Mucosa of descending colon (tissue), 3 donors: Measurements from ENCODE around the gene UBL5. TPM values are rescaled to one million over a fixed set of nuclear protein-coding genes. Genes with fewer than 3 reads are reported as not detected.

Experiments
- ATAC-seq: fragments of 200-7000 bp; cut with Tn5 transposase; one replicate; pipeline ENCODE4 v1.9.1; 2020; ENCODE audit warnings: mild to moderate bottlenecking, moderate library complexity
- DNase-seq, 3 donors: peaks; one replicate each; pipeline ENCODE4 v3.0.0-alpha.2; 2020
- H3K36me3 ChIP-seq: fragments of 200-600 bp; one replicate; pipeline ENCODE4 v1.8.0; 2021; ENCODE audit warnings: low read depth, mild to moderate bottlenecking
- H3K4me1 ChIP-seq: fragments of 200-600 bp; one replicate; pipeline ENCODE4 v1.8.0; 2021; ENCODE audit warnings: low read depth, mild to moderate bottlenecking
- H3K4me3 ChIP-seq: fragments of 200-600 bp; one replicate; pipeline ENCODE4 v1.8.0; 2021; ENCODE audit warnings: mild to moderate bottlenecking
- H3K9me3 ChIP-seq: fragments of 200-600 bp; one replicate; pipeline ENCODE4 v1.8.0; 2021; ENCODE audit warnings: mild to moderate bottlenecking
- intact Hi-C, 2 donors: fragments of 100-400 bp; cut with DNase I in 1 of 2; cut with micrococcal nuclease in 1 of 2; formaldehyde crosslinking; loops; one replicate each; pipeline versions ENCODE4 v1.11.0 to v1.11.1; 2022; cut with DNase I, micrococcal nuclease
- total RNA-seq, 3 donors: library from RNA; stranded (reverse); fragmentation: NEBNext Ultra II Directional in 2 of 3; extraction: Animal tissue kit (Norgen Biotek cat#: 25700) in 2 of 3; gene quantifications; one replicate each; pipeline versions ENCODE4 v1.2.1 to v1.2.4, GENCODE V29; 2021 to 2023
- TF ChIP-seq, protein P1 (sequence below): fragments of 200-600 bp; IDR thresholded peaks from one replicate; pipeline ENCODE4 v1.8.0; 2022; ENCODE audit warnings: antibody characterized with exemption, mild to moderate bottlenecking
- donor health status: DM: no; HTN: no; CAD: no; lungs with moderate emphysema.
- donor health status: DM: no; HTN: no; CAD: no.
- donor health status: DM: no; HTN: yes; CAD: no.

Gene UBL5
- total RNA-seq, 3 donors from 2014 or later: 244 to 293 (median 271) TPM

GRCh38 chr19:9793071-9793591, 34.6 kb upstream of the UBL5 start:
- peak; percentile 4 for ATAC-seq
- peaks cover 4% of the 10 kb centered on the region for H3K4me1 ChIP-seq
- peak overlapping the region; percentile 28 for H3K4me3 ChIP-seq
- TF ChIP-seq, protein P1, sequence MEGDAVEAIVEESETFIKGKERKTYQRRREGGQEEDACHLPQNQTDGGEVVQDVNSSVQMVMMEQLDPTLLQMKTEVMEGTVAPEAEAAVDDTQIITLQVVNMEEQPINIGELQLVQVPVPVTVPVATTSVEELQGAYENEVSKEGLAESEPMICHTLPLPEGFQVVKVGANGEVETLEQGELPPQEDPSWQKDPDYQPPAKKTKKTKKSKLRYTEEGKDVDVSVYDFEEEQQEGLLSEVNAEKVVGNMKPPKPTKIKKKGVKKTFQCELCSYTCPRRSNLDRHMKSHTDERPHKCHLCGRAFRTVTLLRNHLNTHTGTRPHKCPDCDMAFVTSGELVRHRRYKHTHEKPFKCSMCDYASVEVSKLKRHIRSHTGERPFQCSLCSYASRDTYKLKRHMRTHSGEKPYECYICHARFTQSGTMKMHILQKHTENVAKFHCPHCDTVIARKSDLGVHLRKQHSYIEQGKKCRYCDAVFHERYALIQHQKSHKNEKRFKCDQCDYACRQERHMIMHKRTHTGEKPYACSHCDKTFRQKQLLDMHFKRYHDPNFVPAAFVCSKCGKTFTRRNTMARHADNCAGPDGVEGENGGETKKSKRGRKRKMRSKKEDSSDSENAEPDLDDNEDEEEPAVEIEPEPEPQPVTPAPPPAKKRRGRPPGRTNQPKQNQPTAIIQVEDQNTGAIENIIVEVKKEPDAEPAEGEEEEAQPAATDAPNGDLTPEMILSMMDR: no peak
- intact Hi-C loops: loop anchor here in 1 of 2 donors (10.0 kb wide), 2 partner anchors 168 to 588 kb away; partner anchors contain the start of gene ZNF561
- peak in 1 of 3 donors; percentile 68 for DNase-seq
- no peaks in the 10 kb centered on the region for H3K36me3 ChIP-seq
- no peaks in the 10 kb centered on the region for H3K9me3 ChIP-seq

DNA sequence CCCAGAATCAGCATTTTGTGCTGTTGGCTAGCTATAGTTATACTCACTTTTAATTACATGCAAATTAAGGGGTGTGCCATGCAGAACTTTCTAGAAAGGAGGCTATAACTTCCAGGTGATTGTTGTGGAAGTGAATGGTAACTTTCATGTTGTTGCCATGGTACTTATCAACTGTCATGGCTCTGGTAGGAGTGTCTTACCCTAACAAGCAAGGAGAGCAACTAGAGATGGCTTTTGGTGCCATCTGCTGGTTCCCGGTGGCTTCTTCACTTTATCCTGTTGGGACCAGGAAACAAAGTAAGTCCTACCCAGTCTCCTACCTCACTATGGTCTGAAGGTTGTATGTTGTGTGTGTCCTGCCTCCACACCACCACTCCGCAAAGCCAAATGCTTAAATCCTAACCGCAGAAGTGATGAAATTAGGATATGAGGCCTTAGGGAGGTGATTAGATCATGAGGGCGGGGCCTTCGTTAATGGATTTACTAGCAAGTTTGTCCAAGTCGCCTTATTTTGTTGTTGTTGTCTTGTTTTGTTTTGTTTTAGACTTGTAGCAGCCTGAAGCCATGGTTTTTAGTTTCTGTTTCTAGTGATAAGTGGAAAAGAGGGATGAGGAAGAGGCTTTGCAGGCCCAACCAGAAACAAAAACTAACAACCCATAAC, 31.5 kb upstream of the UBL5 start:
- peak; percentile 57 for ATAC-seq
- intact Hi-C loops: loop anchor here (5.0 to 10.0 kb wide), 3 partner anchors 171 to 591 kb away; partner anchors contain the start of gene ZNF561 (in 2 of the 2)
- Histone ChIP-seq H3K4me3 (no peak overlapping the region), H3K4me1 (peaks cover 2% of the 10 kb centered on the region), H3K36me3 (no peaks in the 10 kb centered on the region), H3K9me3 (no peaks in the 10 kb centered on the region)
- peak; percentile 74 to 95 (median 88) for DNase-seq
- TF ChIP-seq, protein P1: peak; percentile 60

DNA sequence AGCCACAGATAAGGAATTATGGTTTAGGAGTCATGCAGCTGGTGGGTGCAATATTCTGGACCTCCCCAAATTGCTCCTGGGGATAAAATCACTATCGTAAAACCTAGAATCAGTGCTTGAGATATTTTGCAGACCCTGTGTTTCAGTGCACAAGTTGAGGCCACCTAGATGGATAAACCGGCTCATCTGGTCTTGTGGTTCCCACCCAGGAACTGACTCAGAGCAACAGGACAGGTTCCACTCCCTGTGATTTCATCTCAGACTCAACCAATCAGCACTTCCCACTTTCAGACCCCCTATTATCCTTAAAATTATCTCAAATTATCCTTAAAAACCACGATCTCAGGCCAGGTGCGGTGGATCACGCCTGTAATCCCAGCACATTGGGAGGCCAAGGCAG, 29.8 kb upstream of the UBL5 start:
- intact Hi-C loops: loop anchor here (5.0 to 10.0 kb wide), 3 partner anchors 173 to 593 kb away; partner anchors contain the start of gene ZNF561 (in 2 of the 2)
- ATAC-seq (no peak), DNase-seq (no peak)
- TF ChIP-seq, protein P1: no peak
- no peaks in the 10 kb centered on the region for H3K9me3 ChIP-seq
- no peaks in the 10 kb centered on the region for H3K4me1 ChIP-seq
- no peaks in the 10 kb centered on the region for H3K36me3 ChIP-seq
- no peak overlapping the region for H3K4me3 ChIP-seq

DNA sequence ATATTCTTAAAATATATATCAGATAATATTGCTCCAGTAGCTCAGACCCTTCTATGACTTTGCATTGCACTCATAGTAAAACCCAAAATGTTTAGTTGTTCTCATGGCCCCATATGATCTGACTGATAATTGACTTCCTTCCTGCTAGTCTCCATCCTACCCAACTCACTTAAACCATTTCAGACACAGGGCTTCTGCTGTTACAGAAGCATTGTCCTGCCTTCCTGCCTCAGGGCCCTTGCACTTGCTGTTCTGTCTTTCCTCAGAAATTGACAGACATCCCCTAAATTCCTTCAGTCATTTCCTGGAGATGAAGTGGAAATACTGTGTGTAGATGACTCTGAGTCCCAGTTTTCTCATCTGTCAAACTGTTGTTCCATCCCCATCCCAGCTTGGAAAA, 28.6 kb upstream of the UBL5 start:
- Histone ChIP-seq H3K4me1 (no peaks in the 10 kb centered on the region), H3K9me3 (no peaks in the 10 kb centered on the region), H3K36me3 (no peaks in the 10 kb centered on the region), H3K4me3 (no peak overlapping the region)
- ATAC-seq: no peak
- intact Hi-C loops: loop anchor here (5.0 to 10.0 kb wide), 3 partner anchors 174 to 594 kb away; partner anchors contain the start of gene ZNF561 (in 2 of the 2)
- no peak for DNase-seq
- TF ChIP-seq, protein P1: no peak

- Histone ChIP-seq H3K36me3 (no peaks in the 10 kb centered on the region), H3K4me1 (no peaks in the 10 kb centered on the region), H3K4me3 (no peak overlapping the region), H3K9me3 (no peaks in the 10 kb centered on the region)
- no peak for ATAC-seq
- TF ChIP-seq, protein P1: no peak
- intact Hi-C loops: no loop called here
- no peak for DNase-seq
These were observed 25.7 kb upstream of the UBL5 start for GRCh38 chr19:9801976-9802375.
